ENCODE data around the gene DHX8.
"Not testable (repeated sequence)": the region's sequence is repeated elsewhere in the genome, so short reads cannot be mapped to it uniquely, and the experiment has no call there.

Gene DHX8

GRCh38 chr17:43483674-43484551 is at the start of gene DHX8:
TSS of gene DHX8 (plus strand) at chr17:43483975. CDS start at chr17:43484038, 63 bp downstream.
- peak; percentile 96 for DNase-seq

- DNase-seq, result no peak
Observed at GRCh38 chr17:43434902-43435319, 48.9 kb upstream of the DHX8 start.

GRCh38 chr17:43437756-43438155 is 46.0 kb upstream of the DHX8 start:
- no peak for DNase-seq

GRCh38 chr17:43438626-43439025 is 45.1 kb upstream of the DHX8 start:
- no peak for DNase-seq

GRCh38 chr17:43439041-43439440 is 44.7 kb upstream of the DHX8 start:
- DNase-seq, result peak; percentile 0

GRCh38 chr17:43442711-43443110 is 41.1 kb upstream of the DHX8 start:
- no peak for DNase-seq

GRCh38 chr17:43443381-43443780 is 40.4 kb upstream of the DHX8 start:
- DNase-seq, result no peak

- no peak for DNase-seq
Observed at GRCh38 chr17:43444223-43445008, 39.4 kb upstream of the DHX8 start.

GRCh38 chr17:43445009-43445589 is 38.7 kb upstream of the DHX8 start:
- DNase-seq, result no peak

GRCh38 chr17:43446773-43447172 is 37.0 kb upstream of the DHX8 start:
- DNase-seq, result no peak

- no peak for DNase-seq
Observed at GRCh38 chr17:43448720-43449469, 34.9 kb upstream of the DHX8 start.

GRCh38 chr17:43449470-43450248 is 34.1 kb upstream of the DHX8 start:
- DNase-seq, result no peak

GRCh38 chr17:43450791-43451190 is 33.0 kb upstream of the DHX8 start:
- not testable (repeated sequence) for DNase-seq

- DNase-seq, result not testable (repeated sequence)
Observed at GRCh38 chr17:43451741-43452140, 32.0 kb upstream of the DHX8 start.

- no peak for DNase-seq
Observed at GRCh38 chr17:43453331-43453812, 30.4 kb upstream of the DHX8 start.

- DNase-seq, result no peak
Observed at GRCh38 chr17:43454868-43455267, 28.9 kb upstream of the DHX8 start.

GRCh38 chr17:43456029-43456428 is 27.7 kb upstream of the DHX8 start:
- DNase-seq, result no peak

- DNase-seq, result no peak
Observed at GRCh38 chr17:43456661-43457361, 27.0 kb upstream of the DHX8 start.

- DNase-seq, result no peak
Observed at GRCh38 chr17:43457362-43457692, 26.4 kb upstream of the DHX8 start.

GRCh38 chr17:43459878-43460277 is 23.9 kb upstream of the DHX8 start:
- not testable (repeated sequence) for DNase-seq

GRCh38 chr17:43461185-43461584 is 22.6 kb upstream of the DHX8 start:
- DNase-seq, result no peak

All from NCI-H1105 (cell line).